Fibroblast of skin of left biceps (primary cell): ENCODE measurements around the gene JARID2.

ENCODE experiments used
- DNase-seq, 2 experiments: peaks; one replicate each; pipeline ENCODE4 v3.0.0-alpha.2; 2013; ENCODE audit warnings: low read depth in 2 of 2

JARID2 gene

GRCh38 chr6:15416932-15417509 is 171.2 kb downstream of the JARID2 start:
- DNase-seq: no peak

GRCh38 chr6:15417811-15418210 is 171.9 kb downstream of the JARID2 start:
- DNase-seq: no peak

- DNase-seq: no peak
Observed at GRCh38 chr6:15419493-15419892, 173.6 kb downstream of the JARID2 start.

- DNase-seq: no peak
Observed at GRCh38 chr6:15420959-15421438, 175.1 kb downstream of the JARID2 start.

- DNase-seq: no peak
Observed at GRCh38 chr6:15421945-15422733, 176.3 kb downstream of the JARID2 start.

- no peak for DNase-seq
Observed at GRCh38 chr6:15423286-15423993, 177.6 kb downstream of the JARID2 start.

GRCh38 chr6:15425947-15426346 is 180.1 kb downstream of the JARID2 start:
- no peak for DNase-seq

GRCh38 chr6:15426395-15426794 is 180.5 kb downstream of the JARID2 start:
- DNase-seq: no peak

- no peak for DNase-seq
Observed at GRCh38 chr6:15426901-15427300, 181.0 kb downstream of the JARID2 start.

GRCh38 chr6:15427331-15428070 is 181.6 kb downstream of the JARID2 start:
- DNase-seq: no peak

GRCh38 chr6:15429141-15430110 is 183.6 kb downstream of the JARID2 start:
- DNase-seq: no peak

- no peak for DNase-seq
Observed at GRCh38 chr6:15430186-15430585, 184.3 kb downstream of the JARID2 start.

- DNase-seq: no peak
Observed at GRCh38 chr6:15430931-15431405, 185.1 kb downstream of the JARID2 start.

GRCh38 chr6:15431762-15432483 is 186.1 kb downstream of the JARID2 start:
- no peak for DNase-seq

GRCh38 chr6:15433511-15433861 is 187.6 kb downstream of the JARID2 start:
- no peak for DNase-seq

GRCh38 chr6:15434263-15434662 is 188.4 kb downstream of the JARID2 start:
- no peak for DNase-seq

GRCh38 chr6:15434823-15435380 is 189.0 kb downstream of the JARID2 start:
- no peak for DNase-seq

GRCh38 chr6:15435468-15435867 is 189.6 kb downstream of the JARID2 start:
- no peak for DNase-seq

GRCh38 chr6:15436451-15436850 is 190.6 kb downstream of the JARID2 start:
- no peak for DNase-seq
